HepG2 (cell line): ENCODE results near the gene SH3BP2. TPM values are rescaled to one million over a fixed set of nuclear protein-coding genes. Genes with fewer than 3 reads are reported as not detected.

Experiments
- CSRNP1 ChIP-seq: sonication (generic); formaldehyde crosslinking; IDR thresholded peaks from 2 replicates; pipeline ENCODE4 v1.8.1; 2023; ENCODE audit warnings: mild to moderate bottlenecking, missing genetic modification reagents
- FOXO4 ChIP-seq: sonication (generic); formaldehyde crosslinking; conservative IDR thresholded peaks from 2 replicates; pipeline ENCODE4 v1.8.1; 2023; ENCODE audit warnings: missing genetic modification reagents
- HMGXB3 ChIP-seq: sonication (generic); formaldehyde crosslinking; IDR thresholded peaks from 2 replicates; pipeline ENCODE4 v1.4.0; 2020; ENCODE audit warnings: missing genetic modification reagents, borderline replicate concordance
- IKZF5 ChIP-seq: IDR thresholded peaks from 2 replicates; pipeline ENCODE4 v1.6.1; 2018; ENCODE audit warnings: missing genetic modification reagents, mild to moderate bottlenecking, missing compliant biosample characterization
- IRF9 ChIP-seq: sonication (generic); formaldehyde crosslinking; IDR thresholded peaks from 2 replicates; pipeline ENCODE4 v1.8.0; 2022; ENCODE audit warnings: missing genetic modification reagents, mild to moderate bottlenecking, borderline replicate concordance
- MTERF4 ChIP-seq: sonication (generic); formaldehyde crosslinking; IDR thresholded peaks from 2 replicates; pipeline ENCODE4 v1.8.0; 2023; ENCODE audit warnings: mild to moderate bottlenecking, missing genetic modification reagents
- MXI1 ChIP-seq: IDR thresholded peaks from 3 replicates; pipeline ENCODE4 v1.6.1; 2012; ENCODE audit warnings: low read depth, low read length, inconsistent platforms, borderline replicate concordance
- POGK ChIP-seq: sonication (generic); formaldehyde crosslinking; conservative IDR thresholded peaks from 2 replicates; pipeline ENCODE4 v1.8.0; 2022; ENCODE audit warnings: mild to moderate bottlenecking, moderate library complexity, missing genetic modification reagents
- SAP130 ChIP-seq: IDR thresholded peaks from 2 replicates; pipeline ENCODE4 v1.6.1; 2016; ENCODE audit warnings: low read depth
- ZBTB39 ChIP-seq: sonication (generic); formaldehyde crosslinking; IDR thresholded peaks from 2 replicates; pipeline ENCODE4 v1.5.0; 2020; ENCODE audit warnings: missing genetic modification reagents
- polyA plus RNA-seq, 8 experiments: library from polyadenylated mRNA; depleted of rRNA in 3 of 8; stranded (reverse) in 7 of 8; unstranded in 1 of 8; fragments of >200 nt; fragmentation: Illumina TruSeq in 4 of 8; extraction: Trizol in 4 of 8; gene quantifications; 2 replicates each; pipeline versions ENCODE4 v1.2.1 to v1.2.3, GENCODE V29; 2011 to 2016; ENCODE audit warnings: low read depth in 4 of 8, missing spikeins in 1 of 8, mixed read lengths in 1 of 8; ENCODE audit not compliant: insufficient read depth in 1 of 8
- total RNA-seq, 5 experiments: library from RNA; depleted of rRNA; stranded (reverse); fragments of >200 nt; fragmentation: Illumina TruSeq; extraction: Trizol; gene quantifications; 2 replicates each; pipeline ENCODE4 v1.2.3, GENCODE V29; 2016; ENCODE audit warnings: low read depth in 1 of 5

SH3BP2 gene
- total and polyA plus RNA-seq, 2 of the 13 experiments (the other 11 are each of a cell fraction or from before 2014, with no cell fraction given): 16.9 to 34.5 TPM

GRCh38 chr4:2792711-2793585 is at the start of gene SH3BP2 (continued):
- TF ChIP-seq IKZF5 (CRISPR knock-in tag): peak; percentile 62; the same call in 1 of the 2 replicates
- no peak for TF ChIP-seq ZBTB39 (CRISPR knock-in tag)
- TF ChIP-seq HMGXB3 (CRISPR knock-in tag): 0 out of 2 replicates have a peak, but pooled peaks have one; percentile 25
- peak; percentile 86 for TF ChIP-seq SAP130
- peak; percentile 90 for TF ChIP-seq POGK (CRISPR knock-in tag)
- TF ChIP-seq FOXO4 (CRISPR knock-in tag): peak; percentile 86; the same call in 1 of the 2 replicates
- 0 out of 2 replicates have a peak, but pooled peaks have one; percentile 23 for TF ChIP-seq MTERF4 (CRISPR knock-in tag)
- peak; percentile 93 for TF ChIP-seq CSRNP1 (CRISPR knock-in tag)
- peak; percentile 87; the same call in 1 of the 3 replicates for TF ChIP-seq MXI1
- peak; percentile 61; the same call in 1 of the 2 replicates for TF ChIP-seq IRF9 (CRISPR knock-in tag)
